SU-DHL-6 (cell line): Measurements from ENCODE around the gene AQP9.

ENCODE experiments used
- H2AFZ ChIP-seq: fragments of 200-600 bp; sonication (generic); 2 replicates; pipeline ENCODE4 v1.6.1; 2014; ENCODE audit warnings: low read depth, mild to moderate bottlenecking, moderate library complexity, mixed read lengths, antibody characterized with exemption, low read length; ENCODE audit not compliant: severe bottlenecking
- H3F3A ChIP-seq: fragments of 200-600 bp; shearing (Covaris generic); 2 replicates; pipeline ENCODE4 v1.6.0; 2016; ENCODE audit warnings: antibody characterized with exemption, mild to moderate bottlenecking; ENCODE audit not compliant: insufficient read depth
- H3K27ac ChIP-seq: fragments of 200-600 bp; sonication (generic); 2 replicates; pipeline ENCODE4 v1.5.1; 2016; ENCODE audit warnings: low read depth, mild to moderate bottlenecking, low read length, moderate library complexity, mixed read lengths
- H3K27me3 ChIP-seq: fragments of 200-600 bp; sonication (generic), shearing (Covaris generic); 2 replicates; pipeline ENCODE4 v1.6.0; 2014; ENCODE audit warnings: mild to moderate bottlenecking, low read length
- H3K36me3 ChIP-seq: fragments of 200-600 bp; sonication (generic); 2 replicates; pipeline ENCODE4 v1.6.1; 2014; ENCODE audit warnings: mild to moderate bottlenecking, low read length, mixed read lengths
- H3K4me2 ChIP-seq: fragments of 300-600, 200-600 bp; shearing (Covaris generic), sonication (generic); 2 replicates; pipeline ENCODE4 v1.6.0; 2014; ENCODE audit warnings: low read length, low read depth, mild to moderate bottlenecking; ENCODE audit not compliant: poor library complexity, severe bottlenecking
- H3K4me3 ChIP-seq: fragments of 200-600 bp; sonication (generic); 2 replicates; pipeline ENCODE4 v1.5.1; 2014; ENCODE audit warnings: antibody characterized with exemption, low read length, mild to moderate bottlenecking, mixed read lengths; ENCODE audit not compliant: insufficient read depth, poor library complexity, severe bottlenecking
- H3K79me2 ChIP-seq: fragments of 200-600 bp; sonication (generic); 2 replicates; pipeline ENCODE4 v1.6.1; 2014; ENCODE audit warnings: mild to moderate bottlenecking, low read length, moderate library complexity; ENCODE audit not compliant: insufficient read depth
- H3K9ac ChIP-seq: fragments of 200-600 bp; sonication (generic); 2 replicates; pipeline ENCODE4 v1.7.0; 2014; ENCODE audit warnings: mild to moderate bottlenecking, low read length
- H3K9me2 ChIP-seq: fragments of 200-600 bp; sonication (generic); replicated peaks from 2 replicates; pipeline ENCODE4 v1.6.1; 2014; ENCODE audit warnings: low read length; ENCODE audit not compliant: insufficient read depth
- H3K9me3 ChIP-seq: fragments of 200-600 bp; sonication (generic); 2 replicates; pipeline ENCODE4 v1.6.1; 2014; ENCODE audit warnings: low read length, mixed read lengths; ENCODE audit not compliant: insufficient read depth
- H4K20me1 ChIP-seq: fragments of 200-600 bp; sonication (generic); 2 replicates; pipeline ENCODE4 v1.6.1; 2014; ENCODE audit warnings: low read depth, mild to moderate bottlenecking, antibody characterized with exemption, low read length, moderate library complexity, mixed read lengths
- EZH2phosphoT487 ChIP-seq: fragments of 200-600 bp; sonication (generic), shearing (Covaris generic); conservative IDR thresholded peaks from 2 replicates; pipeline ENCODE4 v1.6.1; 2018; ENCODE audit warnings: mild to moderate bottlenecking, antibody characterized with exemption, low read length, moderate library complexity, mixed read lengths
- TF ChIP-seq, protein P1 (sequence below): fragments of 200-600 bp; sonication (generic); IDR thresholded peaks from one replicate; pipeline ENCODE4 v1.5.1; 2017; ENCODE audit warnings: antibody characterized with exemption, mild to moderate bottlenecking, low read length, moderate library complexity; ENCODE audit not compliant: insufficient read depth, poor library complexity, severe bottlenecking

Gene AQP9, protein sequence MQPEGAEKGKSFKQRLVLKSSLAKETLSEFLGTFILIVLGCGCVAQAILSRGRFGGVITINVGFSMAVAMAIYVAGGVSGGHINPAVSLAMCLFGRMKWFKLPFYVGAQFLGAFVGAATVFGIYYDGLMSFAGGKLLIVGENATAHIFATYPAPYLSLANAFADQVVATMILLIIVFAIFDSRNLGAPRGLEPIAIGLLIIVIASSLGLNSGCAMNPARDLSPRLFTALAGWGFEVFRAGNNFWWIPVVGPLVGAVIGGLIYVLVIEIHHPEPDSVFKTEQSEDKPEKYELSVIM

GRCh38 chr15:58138106-58138505 is at the start of gene AQP9:
TSS of gene AQP9 (plus strand) at chr15:58138381. CDS start at chr15:58138566, 185 bp downstream.
- H3K4me3 ChIP-seq, result no peak within 1 kb of the TSS
- H4K20me1 ChIP-seq, result no peaks in the 10 kb centered on the region
- no peaks in the 10 kb centered on the region for H3F3A ChIP-seq
- no peaks in the 10 kb centered on the region for H3K9me2 ChIP-seq
- TF ChIP-seq, protein P1, sequence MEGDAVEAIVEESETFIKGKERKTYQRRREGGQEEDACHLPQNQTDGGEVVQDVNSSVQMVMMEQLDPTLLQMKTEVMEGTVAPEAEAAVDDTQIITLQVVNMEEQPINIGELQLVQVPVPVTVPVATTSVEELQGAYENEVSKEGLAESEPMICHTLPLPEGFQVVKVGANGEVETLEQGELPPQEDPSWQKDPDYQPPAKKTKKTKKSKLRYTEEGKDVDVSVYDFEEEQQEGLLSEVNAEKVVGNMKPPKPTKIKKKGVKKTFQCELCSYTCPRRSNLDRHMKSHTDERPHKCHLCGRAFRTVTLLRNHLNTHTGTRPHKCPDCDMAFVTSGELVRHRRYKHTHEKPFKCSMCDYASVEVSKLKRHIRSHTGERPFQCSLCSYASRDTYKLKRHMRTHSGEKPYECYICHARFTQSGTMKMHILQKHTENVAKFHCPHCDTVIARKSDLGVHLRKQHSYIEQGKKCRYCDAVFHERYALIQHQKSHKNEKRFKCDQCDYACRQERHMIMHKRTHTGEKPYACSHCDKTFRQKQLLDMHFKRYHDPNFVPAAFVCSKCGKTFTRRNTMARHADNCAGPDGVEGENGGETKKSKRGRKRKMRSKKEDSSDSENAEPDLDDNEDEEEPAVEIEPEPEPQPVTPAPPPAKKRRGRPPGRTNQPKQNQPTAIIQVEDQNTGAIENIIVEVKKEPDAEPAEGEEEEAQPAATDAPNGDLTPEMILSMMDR, result no peak
- TF ChIP-seq EZH2phosphoT487, result no peak
- H3K79me2 ChIP-seq, result no peaks in the 10 kb centered on the region
- H3K9me3 ChIP-seq, result no peaks in the 10 kb centered on the region
- H3K4me2 ChIP-seq, result no peak within 1 kb of the TSS
- H3K27me3 ChIP-seq, result 0 out of 2 replicates have a peak, but pooled peaks cover 2% of the 10 kb centered on the region
- no peak within 1 kb of the TSS for H2AFZ ChIP-seq
- no peak within 1 kb of the TSS for H3K9ac ChIP-seq
- no peak within 1 kb of the TSS for H3K27ac ChIP-seq
- no peaks in the 10 kb centered on the region for H3K36me3 ChIP-seq

GRCh38 chr15:58095415-58095814 is 42.8 kb upstream of the AQP9 start:
- no peak overlapping the region for H2AFZ ChIP-seq
- no peak overlapping the region for H3K27ac ChIP-seq

DNA sequence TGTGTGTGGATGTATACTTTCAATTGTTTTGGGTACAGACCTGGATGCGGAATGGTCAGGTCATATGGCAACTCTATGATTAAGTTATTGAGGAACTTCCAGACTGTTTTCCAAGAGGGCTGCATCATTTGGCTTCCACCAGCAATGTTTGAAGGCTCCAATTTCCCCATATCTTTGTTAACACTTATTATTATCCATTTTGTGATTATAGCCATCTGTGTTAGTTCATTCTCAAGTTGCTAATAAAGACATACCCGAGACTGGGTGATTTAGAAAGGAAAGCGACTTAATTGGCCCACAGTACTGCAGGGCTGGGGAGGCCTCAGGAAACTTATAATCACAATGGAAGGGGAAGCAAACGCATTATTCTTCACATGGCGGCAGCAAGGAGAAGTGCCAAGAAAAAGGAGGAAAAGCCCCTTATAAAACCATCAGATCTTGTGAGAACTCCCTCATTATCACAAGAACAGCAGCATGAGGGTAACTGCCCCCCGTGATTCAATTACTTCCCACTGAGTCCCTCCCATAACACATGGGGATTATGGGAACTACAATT is 41.6 kb upstream of the AQP9 start:
- no peak for TF ChIP-seq EZH2phosphoT487
- TF ChIP-seq, protein P1, result no peak
- Histone ChIP-seq H3K4me2 (no peak overlapping the region), H3K79me2 (no peaks in the 10 kb centered on the region), H3K27me3 (no peaks in the 10 kb centered on the region), H3F3A (no peaks in the 10 kb centered on the region), H3K4me3 (no peak overlapping the region), H3K9me2 (no peaks in the 10 kb centered on the region), H3K27ac (no peak overlapping the region), H4K20me1 (no peaks in the 10 kb centered on the region; the same call in 1 of the 2 replicates), H3K9me3 (no peaks in the 10 kb centered on the region), H2AFZ (no peak overlapping the region), H3K9ac (no peak overlapping the region), H3K36me3 (no peaks in the 10 kb centered on the region)

More at GRCh38 chr15:58095415-58095814, 42.8 kb upstream of the AQP9 start:
- no peaks in the 10 kb centered on the region for H3K9me2 ChIP-seq
- H3K36me3 ChIP-seq, result no peaks in the 10 kb centered on the region
- H4K20me1 ChIP-seq, result no peaks in the 10 kb centered on the region; the same call in 1 of the 2 replicates
- no peak overlapping the region for H3K4me2 ChIP-seq
- no peak for TF ChIP-seq EZH2phosphoT487
- TF ChIP-seq, protein P1, result no peak
- H3K4me3 ChIP-seq, result no peak overlapping the region
- no peak overlapping the region for H3K9ac ChIP-seq
- no peaks in the 10 kb centered on the region for H3K9me3 ChIP-seq
- H3K27me3 ChIP-seq, result no peaks in the 10 kb centered on the region
- no peaks in the 10 kb centered on the region for H3K79me2 ChIP-seq
- no peaks in the 10 kb centered on the region for H3F3A ChIP-seq
